ENCODE data around the gene PDE8B.

PDE8B gene

DNA sequence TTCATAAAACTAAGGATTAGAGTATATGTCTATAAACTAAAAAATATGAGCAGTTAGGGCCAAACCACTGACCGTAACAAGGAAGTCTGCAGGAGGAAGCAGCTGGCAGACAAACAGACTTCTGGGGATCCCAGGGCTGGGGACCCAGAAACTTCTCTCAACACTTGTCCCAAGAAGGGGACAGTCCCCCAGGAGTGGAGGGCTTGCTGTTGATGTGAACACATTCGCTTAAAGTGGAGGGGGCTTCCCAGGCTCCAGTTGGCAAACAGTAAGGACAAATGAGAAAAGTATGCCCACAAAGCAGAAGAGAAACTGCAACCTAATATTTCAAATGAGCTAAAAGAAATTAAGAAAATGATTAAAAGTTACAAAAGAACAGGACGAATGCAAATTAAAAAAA is 83.7 kb downstream of the PDE8B start:
- no peak for DNase-seq (ENCODE audit: low read depth)

GRCh38 chr5:77295863-77296378 is 85.4 kb downstream of the PDE8B start:
- DNase-seq (ENCODE audit: low read depth) = no peak

- no peak for DNase-seq (ENCODE audit: low read depth)
Measured at GRCh38 chr5:77298146-77298545, 87.7 kb downstream of the PDE8B start.

- no peak for DNase-seq (ENCODE audit: low read depth)
Measured at GRCh38 chr5:77300451-77300850, 90.0 kb downstream of the PDE8B start.

DNA sequence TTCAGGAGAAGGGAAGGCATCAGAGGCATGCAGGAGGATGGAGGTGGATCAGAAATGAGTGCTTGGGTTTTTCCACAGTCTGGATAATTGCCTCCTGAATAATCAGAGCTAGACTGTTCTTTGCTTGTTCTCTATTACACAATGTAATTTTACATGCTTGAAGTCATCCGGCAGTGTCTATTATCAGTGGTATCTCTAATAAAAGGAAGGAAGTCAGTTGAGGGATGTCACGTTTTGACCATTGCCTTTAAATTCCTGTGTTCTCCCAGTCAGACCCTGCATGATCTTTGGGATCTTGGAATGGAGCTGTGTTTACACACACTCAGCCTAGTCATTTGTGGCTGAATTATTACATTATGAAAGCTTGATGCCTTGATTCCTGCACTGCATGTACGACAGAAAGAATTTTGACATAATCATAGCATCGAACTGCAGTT is 91.0 kb downstream of the PDE8B start:
- peak; percentile 72 for DNase-seq (ENCODE audit: low read depth)

DNA sequence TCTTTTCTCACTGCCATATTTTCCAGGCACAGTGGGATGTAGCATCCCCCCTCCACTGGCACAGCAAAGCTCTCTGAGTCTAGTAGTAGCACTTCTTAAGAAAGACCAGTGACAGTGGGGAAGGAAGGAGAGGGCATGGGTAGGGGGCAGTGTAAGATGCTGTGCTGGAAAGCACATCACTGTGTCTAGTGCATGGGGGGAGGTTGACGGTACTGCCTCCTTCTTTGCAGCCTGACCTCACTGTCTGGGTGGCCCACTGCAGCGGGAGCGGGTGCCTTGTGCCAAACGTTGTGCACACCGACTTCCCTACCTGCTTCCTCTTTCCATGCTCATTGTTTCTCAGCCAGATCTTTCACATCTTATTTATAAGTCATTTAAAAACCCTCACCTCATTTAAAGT is 91.8 kb downstream of the PDE8B start:
- no peak for DNase-seq (ENCODE audit: low read depth)

DNA sequence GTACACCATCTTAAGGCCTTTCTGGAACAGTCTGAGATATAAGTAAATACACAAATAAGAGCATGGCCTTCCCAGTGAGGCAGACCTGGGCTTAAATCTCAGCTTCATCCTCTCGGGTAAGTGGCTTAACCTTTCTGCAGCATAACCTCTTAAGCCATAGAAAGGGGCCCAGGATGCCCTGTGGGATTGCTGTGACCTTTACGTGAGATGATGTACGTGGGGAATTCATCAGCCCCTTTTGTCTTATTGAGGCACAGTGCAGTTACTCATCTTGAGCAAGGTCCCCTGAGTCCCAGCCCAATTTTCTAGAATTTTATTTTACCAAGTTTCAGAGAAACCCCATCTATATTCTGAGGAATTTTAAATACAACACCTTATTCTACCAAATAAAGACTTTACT is 92.2 kb downstream of the PDE8B start:
- DNase-seq (ENCODE audit: low read depth) = no peak

GRCh38 chr5:77304388-77304787 is 93.9 kb downstream of the PDE8B start:
- no peak for DNase-seq (ENCODE audit: low read depth)

GRCh38 chr5:77305222-77305846 is 94.9 kb downstream of the PDE8B start:
- DNase-seq (ENCODE audit: low read depth) = no peak

GRCh38 chr5:77305956-77306355 is 95.5 kb downstream of the PDE8B start:
- no peak for DNase-seq (ENCODE audit: low read depth)

GRCh38 chr5:77306531-77306930 is 96.1 kb downstream of the PDE8B start:
- DNase-seq (ENCODE audit: low read depth) = no peak

GRCh38 chr5:77308154-77308960 is 97.9 kb downstream of the PDE8B start:
- DNase-seq (ENCODE audit: low read depth) = no peak

GRCh38 chr5:77309140-77309539 is 98.7 kb downstream of the PDE8B start:
- no peak for DNase-seq (ENCODE audit: low read depth)

- DNase-seq (ENCODE audit: low read depth) = no peak
Measured at GRCh38 chr5:77310494-77311213, 100.2 kb downstream of the PDE8B start.

DNA sequence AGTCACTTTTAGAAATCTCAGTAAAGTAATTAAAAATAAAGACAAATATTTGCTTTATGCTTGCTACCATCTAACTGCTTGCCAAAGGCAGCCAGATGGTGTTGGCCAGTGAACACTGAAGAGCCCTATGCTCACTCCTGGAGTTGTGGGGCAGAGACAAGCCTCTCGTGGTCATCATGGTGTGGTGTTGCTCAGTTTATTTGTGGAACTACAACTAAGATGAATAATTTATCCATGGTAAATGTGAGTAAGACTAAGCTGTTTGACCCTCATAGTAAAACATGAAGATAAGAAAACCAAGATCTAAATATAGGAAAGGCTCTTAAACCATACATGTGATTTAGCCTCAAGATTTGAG is 100.7 kb downstream of the PDE8B start:
- no peak for DNase-seq (ENCODE audit: low read depth)

- peak; percentile 79 for DNase-seq (ENCODE audit: low read depth)
Measured at GRCh38 chr5:77312413-77312812, 101.9 kb downstream of the PDE8B start.

DNA sequence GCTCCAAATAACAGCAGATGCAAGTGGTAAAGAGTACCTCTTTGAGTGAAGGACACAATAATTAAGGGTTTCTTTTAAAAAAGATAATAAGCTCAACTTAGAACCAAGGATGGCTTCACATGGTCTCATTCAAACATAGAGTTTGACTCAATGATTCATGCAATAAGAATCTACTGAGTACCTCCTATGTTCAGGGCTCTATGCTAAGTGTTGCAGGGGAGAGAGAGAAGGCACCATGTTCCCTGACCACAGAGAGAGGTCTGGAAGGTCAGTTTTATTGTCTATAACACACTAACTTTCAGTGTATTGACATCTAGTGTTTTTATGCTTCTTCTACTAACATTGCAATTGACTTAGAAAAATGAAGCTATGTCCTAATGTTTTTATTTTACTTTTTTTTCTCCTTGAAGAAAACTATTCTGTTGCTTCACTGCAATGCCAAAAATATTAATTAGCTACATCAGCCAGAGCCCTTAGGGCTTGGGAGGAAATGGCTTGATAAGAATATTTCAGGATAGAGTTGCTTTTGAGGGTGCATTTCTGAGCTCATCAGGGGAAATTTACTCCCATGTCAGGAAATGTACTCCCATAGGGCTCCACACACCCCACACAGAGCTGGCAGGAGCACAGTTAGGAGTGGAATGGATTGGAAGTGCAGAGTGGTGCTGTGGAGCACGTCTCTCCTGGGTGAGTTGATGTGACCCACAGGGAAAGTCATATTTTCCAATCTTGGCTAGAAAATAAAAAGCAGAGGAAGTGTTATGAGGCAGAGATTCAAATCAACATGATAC is 106.6 kb downstream of the PDE8B start:
- DNase-seq (ENCODE audit: low read depth) = peak; percentile 21

DNA sequence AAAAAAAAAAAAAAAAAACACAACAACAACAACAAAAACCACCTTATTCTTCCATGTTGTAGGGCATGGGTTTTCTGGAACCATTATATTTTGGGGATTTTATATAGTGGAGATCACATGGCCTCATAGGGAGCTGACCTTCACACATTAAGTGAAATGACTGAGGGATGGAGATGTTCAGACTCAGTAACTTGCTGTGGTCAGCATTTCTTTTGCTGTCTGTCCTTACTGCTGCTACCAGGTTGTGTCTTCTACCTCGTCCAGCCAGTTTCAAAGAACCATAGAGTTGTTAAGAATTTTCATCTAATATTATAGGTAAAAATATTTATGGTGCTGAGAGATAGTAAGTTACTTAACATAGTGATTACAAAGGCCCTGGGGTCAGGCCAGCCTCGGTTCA is 107.6 kb downstream of the PDE8B start:
- DNase-seq (ENCODE audit: low read depth) = no peak

DNA sequence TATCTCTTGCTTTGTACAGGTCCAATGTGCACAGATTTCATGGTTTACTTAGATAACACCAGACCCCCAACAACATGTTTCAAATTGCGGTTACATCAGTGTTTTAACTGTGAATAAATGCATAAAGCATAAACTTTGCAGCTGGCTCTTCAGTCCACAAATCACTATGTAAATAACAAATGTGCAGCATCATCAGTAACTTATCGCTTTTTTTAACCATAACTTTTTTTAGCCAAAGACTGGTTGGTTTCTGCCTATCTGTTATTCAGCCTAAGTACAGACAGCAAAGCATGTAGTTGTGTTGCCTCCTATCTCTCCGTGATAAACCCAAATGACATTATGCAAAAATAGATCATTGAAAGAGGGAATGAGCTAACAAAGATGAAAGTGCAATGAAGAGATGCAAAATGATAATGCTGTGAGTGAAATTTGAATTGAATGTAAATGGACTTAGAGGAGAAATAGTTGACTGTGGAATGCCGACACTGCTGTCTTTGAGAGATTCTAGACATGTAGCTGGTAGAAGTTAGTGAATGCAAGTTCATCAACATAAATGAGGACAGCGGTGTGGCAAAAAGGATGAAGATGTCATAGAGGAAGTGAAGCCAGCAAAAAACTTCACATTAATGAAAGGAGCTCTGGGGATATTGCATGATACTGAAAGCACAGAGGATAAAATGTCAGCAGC is 108.8 kb downstream of the PDE8B start:
- DNase-seq (ENCODE audit: low read depth) = no peak

DNA sequence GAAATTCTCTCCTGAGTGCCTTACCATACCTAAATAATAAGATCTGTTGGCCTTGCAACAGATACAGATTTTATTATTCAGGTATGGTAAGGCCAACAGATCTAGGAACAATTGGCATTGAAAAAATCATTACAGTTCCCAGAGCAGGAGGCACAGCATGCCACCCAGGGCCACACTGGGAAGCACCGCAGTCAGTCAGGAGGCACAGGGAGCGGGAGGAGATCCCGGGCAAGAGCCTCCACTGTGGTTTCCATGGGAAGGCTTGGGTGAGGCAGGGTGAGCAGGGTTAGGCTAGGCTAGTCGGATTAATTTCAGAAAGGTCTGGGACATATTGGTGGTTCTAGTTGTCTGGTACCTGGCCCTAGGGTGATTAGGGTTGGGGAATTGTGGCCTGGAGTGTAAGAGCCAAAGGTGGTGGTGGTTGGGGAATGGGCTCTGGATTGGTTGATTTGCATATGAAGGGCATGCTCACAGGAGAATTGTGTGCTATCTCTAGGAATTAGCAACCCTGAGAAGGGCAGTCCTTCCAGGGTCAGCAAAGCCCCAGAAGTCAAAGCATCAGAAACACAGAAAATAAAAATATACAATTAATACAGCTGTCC is 111.4 kb downstream of the PDE8B start:
- DNase-seq (ENCODE audit: low read depth) = no peak

DNA sequence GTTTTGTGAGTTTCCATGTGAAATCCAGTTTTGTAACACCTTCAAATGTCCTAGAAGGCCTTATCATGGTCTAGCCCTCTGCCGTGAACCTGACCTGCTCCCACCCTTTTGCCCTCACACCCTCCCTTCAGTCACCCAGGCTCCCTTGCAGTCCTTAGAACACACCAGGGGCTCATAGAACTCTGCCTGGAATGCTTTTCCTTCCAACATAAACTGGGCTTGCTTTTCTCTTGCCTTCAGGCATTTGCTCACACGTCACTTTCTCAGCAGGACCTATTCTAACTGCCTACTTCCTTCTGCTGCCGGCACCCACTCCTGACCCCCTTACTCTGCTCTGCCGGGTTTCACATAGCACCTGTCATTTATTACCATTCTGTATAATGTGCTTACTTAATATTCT is 111.9 kb downstream of the PDE8B start:
- no peak for DNase-seq (ENCODE audit: low read depth)
